HTR-8/SVneo (cell line): ENCODE data around the gene EXOC6B.

Experiments used
- DNase-seq: peaks from one replicate; pipeline ENCODE4 v3.0.0; 2011; ENCODE audit warnings: low spot score, mixed read lengths; ENCODE audit not compliant: insufficient read length
- FAIRE-seq: peaks from 2 replicates; lab custom pipeline; 2011; peaks lifted over from hg19 to GRCh38; lab: Jason Lieb, UNC

EXOC6B gene

DNA sequence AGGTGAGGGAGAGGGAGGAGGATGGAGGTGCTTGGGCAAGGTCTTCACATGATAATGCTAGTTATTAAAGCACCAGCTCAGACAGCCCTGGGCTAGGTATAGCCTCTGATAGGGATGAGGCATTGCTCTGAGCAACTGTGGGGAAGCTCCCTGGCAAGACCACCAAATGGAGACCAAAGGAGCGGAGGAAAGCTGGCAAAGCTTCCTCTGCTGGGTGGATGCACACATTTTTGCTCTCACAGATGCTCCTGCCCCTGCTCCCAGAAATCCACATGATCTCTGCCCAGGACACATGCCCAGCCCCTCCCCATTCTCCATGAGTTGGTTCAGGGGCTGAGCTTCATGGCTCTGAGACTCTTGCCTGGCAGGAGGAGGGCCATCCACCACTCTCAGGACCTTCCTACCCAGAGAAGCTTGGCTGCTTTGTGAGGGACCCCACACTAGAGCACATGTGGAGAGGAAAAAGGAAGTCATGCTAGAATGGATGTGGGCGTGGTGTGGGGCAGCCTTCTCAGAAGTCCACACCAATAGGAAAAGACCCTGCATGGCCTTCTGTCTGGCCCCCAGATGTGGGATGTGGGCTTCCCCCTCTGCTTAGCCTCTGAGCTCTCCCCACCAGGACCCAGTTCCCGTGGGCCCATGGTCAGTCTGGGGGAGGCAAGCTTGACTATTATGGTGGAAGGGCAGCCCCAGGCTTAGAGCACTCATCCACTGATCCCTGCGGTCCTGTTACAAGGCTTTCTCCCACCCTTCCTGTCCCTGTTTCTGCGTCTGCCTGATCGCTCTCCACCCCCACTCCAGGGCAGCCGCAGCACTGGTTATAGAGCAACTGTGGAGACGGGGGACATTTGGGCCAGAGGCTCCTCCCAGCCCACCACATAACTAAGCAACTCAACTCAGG is 667.7 kb downstream of the EXOC6B start:
- FAIRE-seq, result no peak
- DNase-seq, result no peak

DNA sequence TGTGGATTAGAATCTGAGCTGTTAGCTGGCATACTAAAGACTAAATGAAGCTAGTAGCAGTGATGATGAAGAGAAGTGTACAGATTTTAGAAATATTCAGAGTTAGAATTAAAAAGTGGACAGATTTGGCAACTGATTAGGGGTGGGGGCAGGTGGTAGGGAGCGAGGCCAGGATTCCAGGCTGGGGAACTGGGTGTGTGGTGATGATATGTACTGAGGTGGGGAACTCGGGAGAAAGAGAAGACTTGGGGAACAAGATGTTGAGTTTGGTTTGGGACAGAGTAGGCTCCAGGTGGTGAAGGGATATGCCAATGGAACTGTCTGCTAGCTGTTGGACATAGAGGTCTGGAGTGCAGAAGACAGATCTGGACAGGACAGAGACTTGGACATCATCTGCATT is 669.0 kb downstream of the EXOC6B start:
- FAIRE-seq, result no peak

DNA sequence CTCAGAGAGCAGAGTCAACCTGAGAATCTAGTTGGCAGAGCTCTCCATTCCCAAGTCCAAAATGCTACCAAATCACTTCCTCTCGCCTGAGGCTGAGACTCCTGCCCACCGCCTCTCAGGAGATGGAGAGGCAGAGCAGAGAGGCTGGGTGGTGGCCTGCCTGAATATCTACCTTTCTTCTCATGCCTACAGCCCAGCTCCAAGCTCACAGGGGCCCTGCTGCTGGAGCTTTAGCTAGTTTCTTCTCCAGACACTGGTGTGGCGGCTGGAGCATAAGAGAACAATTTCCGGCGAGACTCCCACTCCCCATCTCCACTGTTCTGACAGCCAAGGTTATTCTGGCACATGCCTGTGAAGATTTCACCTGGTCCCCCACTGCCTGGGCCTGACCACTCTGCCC is 670.1 kb downstream of the EXOC6B start:
- FAIRE-seq, result no peak

More for the DNA sequence above, 669.0 kb downstream of the EXOC6B start:
- no peak for DNase-seq

DNA sequence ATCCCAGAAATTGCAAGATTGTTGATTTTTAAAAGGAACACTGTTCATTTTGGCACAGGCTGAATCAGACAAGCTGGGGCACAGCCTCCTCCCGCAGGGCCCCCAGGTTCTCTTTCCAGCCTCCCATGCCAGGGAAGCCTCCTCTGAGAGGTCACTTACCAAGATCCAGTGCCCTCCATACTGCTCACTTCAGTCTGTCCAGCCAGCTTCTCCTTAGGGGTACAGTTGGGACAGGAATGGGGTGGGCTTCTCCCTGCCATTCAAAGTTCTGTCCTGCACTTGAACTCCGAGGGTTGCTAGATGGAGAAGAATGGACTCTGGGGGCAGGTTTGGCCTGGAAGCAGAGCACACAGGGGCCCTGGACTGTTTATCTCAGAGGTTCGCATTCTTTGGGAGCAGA is 670.7 kb downstream of the EXOC6B start:
- no peak for FAIRE-seq

More for the DNA sequence above, 670.1 kb downstream of the EXOC6B start:
- DNase-seq, result no peak

DNA sequence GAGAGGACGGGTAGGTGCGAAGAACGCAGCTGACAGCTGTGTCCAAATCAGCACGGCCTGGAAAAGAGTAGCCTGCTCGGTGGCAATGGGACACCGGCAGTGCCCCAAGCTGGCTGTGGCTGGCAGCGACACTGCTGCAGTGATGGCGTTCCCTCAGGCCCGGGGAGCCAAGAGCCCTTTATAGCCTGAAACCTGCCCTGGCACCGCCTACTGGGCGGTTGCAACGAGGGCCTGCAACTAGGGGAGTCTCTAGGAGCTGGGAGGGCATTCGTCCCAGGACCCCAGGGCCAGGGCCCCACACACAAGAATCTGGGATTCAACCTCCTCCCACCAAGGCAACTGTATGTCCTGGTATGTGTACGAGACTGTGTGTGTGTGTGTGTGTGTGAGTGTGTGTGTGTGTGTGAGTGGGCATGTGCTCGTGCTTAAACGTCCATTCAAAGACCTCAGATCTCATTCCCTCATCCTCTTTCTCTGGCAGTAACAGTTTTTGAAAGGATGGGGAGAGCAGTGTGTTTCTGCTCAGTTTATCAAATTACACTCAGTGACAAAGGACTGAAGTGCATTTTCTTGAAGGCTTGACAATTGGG is 671.4 kb downstream of the EXOC6B start:
- FAIRE-seq (no peak), DNase-seq (no peak)

More for the DNA sequence above, 670.7 kb downstream of the EXOC6B start:
- no peak for DNase-seq

DNA sequence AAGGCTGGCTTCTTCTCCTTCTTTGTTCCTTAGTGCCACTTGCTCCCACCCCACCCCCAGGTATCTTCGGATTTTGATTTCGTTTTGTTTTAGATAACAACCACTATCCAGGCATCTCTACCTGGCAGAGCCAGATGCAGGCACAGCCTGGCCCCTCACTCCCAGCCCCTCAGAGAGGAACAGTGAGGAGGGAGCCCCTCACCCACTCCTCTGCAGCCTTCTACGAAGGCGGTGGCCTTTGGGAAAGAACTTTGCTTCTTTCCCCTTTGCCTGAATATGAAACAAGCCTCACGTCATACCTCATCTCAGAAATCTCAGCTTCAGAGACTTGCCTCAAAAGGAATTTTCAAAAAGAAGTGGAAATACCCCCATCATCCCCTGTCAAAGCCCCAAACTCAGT is 671.9 kb downstream of the EXOC6B start:
- FAIRE-seq, result no peak
- DNase-seq, result no peak

DNA sequence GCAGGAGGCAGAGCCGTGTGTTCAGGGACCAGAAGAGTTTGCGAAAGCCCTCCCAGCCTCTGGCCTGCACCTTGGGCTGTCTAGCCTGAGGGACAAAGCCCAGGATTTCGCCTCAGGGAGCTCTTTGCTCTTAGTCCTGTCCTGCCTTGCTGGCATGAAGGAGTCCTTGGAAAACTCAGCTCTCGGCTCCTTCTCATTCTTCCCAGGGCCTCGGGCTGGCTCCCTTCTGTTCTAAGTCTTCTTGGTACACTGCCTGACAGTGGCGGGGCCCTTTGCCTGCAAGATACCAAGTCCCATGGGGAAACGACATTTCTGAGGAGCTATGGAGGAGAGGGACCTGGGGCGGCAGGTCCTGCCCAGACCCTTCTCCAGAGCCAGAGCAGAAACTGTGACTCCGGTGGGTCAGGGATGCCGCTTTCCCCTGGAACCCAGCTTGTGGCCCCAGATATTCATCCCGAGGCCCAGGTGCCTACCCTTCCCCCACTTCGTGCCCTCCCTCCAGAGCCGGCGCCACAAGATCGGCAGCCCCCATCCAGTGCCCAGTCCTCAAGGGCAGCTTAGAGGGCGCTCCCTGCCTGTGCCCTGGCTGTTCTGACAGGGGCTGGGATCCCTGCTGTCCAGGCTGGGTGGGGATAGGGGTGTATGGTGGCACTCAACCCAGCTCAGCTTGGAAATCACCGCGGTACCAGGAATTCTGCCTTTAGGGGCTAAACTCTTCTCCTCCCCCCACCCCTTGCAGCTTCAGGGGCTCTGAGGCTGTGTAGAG is 672.6 kb downstream of the EXOC6B start:
- DNase-seq (no peak), FAIRE-seq (no peak)

DNA sequence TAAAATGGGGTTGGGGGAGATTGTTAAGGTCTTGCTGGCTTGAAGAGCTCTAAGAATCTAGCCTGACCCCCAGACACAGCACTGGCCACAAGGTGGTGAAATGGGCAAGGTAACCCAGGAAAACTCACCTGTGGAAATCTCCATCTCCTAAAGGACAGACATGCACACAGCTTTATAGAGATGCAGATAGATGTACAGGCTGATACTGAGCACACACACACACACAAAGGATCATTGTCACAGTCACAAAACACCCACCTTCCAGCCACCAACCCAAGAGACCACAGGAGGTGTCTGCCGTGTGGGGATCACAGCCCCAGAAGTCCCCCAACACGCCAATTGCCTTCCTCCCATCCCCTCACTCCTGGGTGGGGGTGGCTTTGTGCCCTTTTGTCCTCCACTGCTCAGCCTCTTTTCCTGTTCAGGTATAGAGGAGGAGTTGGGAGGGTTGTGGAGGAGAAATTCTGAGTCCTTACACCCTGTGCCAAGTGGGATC is 674.9 kb downstream of the EXOC6B start:
- DNase-seq (no peak), FAIRE-seq (peak; percentile 65)

DNA sequence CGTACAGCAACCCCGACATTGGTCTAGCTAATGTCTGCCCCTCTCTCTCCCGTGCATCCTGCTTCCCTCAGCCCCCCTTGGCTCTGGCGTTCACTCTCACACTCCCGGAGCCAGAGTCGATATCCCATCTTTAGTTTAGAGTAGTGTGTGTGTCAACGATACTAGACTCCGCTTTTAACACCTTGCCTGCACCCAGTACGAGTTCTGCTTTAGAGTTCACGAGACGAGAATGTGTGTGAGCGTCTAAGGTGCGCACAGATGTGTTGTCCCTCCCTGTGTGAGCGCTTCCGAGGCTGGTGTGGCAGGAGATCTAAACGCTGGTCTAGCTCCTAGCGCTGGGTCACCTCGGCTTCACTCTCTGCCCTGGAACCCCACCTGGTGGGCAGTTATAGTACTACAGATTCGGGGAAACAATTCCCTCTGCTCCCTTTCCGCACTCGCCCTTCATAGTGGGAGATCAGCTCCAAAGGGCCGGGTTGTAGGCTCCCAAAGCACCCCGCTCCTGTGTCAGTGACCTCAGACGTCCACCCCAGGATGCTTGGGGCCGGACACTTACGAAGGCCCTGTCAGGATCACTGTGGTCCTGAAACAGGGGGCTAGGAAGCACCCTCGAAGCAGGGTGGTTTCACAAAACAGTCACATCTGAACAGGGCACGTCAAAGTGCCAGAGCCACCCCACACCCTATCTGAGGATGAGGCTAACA is 675.5 kb downstream of the EXOC6B start:
- FAIRE-seq, result peak; percentile 89
- DNase-seq, result peak; percentile 85

DNA sequence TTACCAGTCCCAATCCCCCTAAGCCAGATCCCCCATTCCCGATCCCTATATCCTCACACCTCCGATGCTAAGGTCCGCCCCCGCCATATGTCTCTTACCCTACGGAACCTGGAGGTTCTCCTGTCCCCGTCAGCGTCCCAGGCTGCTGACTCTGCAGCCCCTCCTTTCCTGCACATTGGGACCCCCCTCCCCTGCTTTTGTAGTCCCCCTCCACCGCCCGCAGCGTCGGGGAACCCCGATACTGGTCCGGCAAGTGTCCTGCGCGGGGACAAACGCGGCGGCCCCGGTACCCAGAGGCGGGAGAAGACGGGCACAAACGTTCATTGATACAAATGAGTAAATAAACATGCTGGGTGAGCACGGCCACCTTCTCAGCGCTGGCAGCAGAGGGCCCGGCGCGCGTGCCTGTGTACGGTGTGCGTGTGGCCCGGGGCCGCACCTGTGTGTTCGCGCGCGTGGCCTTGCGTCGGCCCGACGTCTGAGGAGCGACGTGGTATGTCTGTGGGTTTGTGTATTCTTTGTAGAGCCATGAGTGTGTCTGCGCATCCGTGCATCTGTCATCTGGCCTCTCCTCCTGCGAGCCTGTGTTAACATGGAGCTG is 676.2 kb downstream of the EXOC6B start:
- FAIRE-seq (no peak), DNase-seq (no peak)

DNA sequence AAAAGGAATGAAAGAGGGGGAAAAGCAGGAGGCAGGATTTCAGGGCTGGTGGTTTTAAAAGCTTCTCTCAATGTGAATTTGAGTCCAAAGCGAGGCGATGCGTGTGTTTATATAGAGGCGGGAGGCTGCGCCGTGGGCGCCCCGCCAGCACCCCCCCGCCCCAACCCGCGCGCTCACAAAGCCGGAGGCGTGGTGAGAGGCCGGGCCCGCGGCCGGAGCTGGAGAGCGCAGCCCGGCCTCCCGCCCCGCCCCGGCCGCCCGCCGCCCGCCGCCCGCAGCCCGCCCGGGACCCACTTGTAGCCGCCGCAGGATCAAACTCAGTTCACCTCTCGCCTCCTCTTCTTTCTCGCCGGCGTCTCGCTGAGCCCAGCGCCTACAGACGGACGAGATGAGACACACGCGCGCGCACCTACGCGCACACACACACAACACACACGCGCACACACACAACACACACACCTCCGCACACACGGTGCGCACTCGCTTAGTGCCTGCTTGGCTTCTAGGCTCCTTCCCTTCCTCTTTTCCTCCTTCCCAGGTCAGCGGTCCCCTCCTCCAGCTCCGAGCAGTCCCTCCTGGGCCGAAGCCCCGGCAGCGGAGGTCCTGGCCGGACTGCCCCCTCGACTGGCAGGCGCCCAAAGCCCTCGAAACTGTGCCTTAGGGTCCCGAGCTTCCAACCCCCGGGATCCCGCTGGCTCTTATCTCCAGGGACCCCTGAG is 676.8 kb downstream of the EXOC6B start:
- FAIRE-seq (peak; percentile 81), DNase-seq (no peak)

DNA sequence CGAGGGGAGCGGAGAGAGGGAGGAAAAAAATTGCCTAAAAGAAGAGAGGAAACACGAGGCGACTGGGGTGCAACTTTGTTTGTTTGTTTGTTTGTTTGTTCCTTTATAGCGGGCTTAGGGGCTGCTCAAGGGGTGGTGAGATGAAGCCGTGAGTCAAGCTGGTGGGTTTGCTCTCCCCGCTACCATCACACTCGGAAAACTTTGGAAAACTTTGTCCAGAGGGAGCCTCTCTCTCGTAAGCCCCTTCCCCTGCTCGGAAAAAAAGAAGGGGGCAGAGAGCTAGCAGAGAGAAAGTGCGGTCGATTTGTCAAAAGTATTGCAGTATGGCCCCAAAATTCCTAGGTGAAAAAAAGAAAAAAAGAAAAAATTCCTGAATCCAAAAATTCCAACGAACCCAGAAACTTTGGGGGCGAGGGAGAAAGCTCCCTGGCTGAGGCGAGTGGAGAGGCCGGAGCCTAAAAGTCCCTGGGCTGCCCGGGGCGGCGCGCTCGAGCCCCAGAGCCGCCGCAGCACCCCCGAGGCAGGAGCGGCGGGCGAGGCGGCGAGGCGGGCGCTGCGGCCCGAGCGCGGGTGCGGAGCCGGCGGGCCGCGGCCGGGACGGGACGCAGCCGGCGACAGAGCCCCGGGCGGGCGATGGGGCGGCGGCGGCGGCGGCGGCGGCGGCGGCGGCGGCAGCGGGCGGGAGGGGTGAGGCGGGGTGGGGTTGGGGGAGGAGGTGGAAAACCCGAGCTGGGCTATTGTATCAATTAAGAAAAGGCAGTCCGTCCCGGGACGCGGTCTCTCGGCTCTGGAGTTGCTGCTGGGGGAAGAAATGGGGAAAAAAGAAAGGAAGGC is 677.6 kb downstream of the EXOC6B start:
- no peak for FAIRE-seq

DNA sequence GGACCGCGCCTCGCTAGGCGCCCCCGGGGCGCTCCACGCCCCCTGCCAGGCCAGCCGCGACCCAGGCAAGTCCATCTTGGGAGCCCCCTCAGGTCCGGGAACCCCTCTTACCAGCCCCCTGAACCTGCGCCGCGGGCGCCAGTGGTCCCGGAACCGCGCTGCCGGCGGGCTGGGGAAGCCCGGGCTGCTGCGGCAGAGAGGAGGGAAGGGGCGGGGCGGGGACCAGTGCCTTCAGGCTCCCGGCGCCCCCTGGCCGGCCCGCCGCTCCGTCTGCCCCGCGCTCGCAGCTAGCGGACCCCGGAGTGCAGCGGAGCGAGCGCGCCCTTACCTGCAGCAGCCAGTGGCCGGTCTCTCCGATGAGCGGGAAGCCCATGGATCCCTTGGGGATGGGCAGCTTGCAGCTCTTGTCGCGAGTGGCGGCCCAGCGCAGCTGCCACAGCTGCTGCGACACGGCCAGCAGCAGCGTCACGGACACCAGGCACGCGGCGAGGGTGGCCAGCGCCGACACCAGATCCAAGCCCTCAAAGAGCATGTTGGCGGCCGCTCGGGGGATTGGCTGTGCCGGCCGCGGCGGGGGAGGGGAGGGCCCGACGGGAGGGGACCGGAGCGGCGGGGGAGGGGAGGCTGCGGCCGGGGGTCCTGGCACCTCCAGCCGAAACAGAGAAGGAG is 678.4 kb downstream of the EXOC6B start, which contains the start of gene CYP26B1:
Gene CYP26B1, minus strand, starts transcription at position 560 of the 669 bp plus-strand sequence. Its CDS starts 28 bp downstream, at position 532.
- FAIRE-seq (peak; percentile 31), DNase-seq (no peak)

More for the DNA sequence above, 677.6 kb downstream of the EXOC6B start:
- DNase-seq, result no peak

DNA sequence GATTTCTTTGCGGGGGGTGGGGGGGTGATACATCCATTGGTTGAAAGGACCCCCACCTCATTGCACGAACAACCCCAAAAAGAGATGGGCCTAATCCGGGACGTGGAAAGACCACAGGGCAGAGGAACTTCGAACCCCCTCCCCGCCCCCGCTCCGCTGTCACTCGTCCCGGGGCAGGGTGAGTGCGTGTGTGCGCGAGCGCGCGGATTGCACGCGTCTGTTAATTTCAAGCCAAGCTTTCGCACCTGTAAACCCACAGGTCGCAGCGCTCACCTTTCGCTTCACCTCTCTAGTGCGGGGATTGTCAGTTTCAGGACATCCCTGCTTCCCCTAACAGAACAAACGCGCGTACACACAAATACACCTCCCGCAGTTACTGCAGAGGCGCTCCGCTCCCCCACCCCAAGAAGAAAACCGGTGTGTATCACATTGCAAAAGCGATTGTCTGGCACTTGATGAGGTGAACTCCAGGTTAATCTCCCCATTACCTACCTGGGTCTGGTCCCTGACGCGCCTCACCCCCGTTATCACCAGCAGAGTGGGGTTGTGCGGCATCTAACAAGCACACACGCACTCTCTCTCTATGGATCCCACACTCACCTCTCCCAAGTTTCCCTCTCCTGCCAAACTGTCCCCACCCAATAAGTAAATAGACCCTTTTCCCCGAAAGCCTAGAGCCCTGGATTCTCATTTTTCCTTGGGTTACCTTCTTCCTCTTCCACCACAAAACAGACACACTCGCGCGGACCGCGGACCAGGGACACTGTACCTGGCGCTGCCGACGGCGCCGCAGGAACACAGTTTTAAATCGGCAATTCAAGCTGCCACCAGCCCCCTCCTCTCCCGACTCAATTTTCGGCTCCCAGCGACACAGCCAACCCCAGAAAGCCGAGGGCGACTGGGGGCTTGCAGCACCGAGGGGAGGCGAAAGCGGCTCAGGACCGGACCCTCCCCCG is 679.2 kb downstream of the EXOC6B start:
- DNase-seq (no peak), FAIRE-seq (peak; percentile 75)

DNA sequence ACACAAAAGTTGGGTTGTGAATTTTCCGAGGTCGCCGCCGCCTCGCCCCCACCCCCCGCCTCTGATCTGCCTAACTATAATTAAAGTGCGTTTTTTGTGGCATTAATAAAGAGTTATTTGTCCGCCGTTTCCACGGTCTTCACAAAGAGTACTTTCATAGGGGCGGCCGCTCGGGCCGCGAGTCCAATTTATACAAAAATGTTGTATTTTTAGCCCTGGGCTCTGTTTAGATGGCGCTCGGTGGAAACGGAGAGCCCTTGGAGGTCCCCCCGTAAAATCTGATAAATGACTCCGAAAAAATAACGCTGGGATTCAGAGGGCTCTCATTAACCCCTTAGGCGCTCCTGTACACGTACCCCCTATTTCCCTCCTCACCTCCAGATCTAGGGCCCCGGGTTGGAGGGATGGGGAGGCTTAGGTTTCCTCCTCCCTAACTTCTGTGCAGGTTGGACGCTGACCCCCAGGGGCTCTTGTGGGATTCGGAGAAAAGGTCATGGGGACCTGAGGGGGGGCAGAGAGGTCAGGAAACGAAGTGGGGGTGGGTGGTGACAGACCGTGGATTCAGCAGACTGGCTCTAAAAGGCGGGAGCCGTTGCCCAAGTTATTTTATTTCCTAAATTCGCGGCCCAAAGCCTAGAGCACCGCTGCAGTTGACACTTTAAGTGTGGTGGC is 680.0 kb downstream of the EXOC6B start:
- no peak for FAIRE-seq

DNA sequence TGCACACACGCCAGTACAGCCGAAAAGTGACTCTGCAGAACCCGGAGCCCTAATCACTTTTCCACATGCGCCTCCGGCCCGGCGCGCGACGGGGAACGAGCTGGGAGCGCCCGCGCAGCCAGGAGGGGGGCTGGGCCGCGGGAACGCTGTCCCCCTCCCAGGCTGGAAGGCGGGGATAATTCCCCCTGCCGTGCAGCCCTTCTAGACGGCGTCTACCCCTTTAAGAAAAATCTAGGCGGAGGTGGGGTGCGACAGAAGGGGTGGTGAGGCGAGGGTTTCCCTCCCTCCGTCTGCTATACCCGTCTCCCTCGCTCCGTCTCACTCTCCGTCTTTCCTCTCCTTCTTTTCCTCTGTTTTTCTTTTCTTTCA is 680.6 kb downstream of the EXOC6B start:
- DNase-seq (peak; percentile 65), FAIRE-seq (peak; percentile 44)

More for the DNA sequence above, 680.0 kb downstream of the EXOC6B start:
- no peak for DNase-seq
